ENCODE measurements around the gene VRK1.

DNA sequence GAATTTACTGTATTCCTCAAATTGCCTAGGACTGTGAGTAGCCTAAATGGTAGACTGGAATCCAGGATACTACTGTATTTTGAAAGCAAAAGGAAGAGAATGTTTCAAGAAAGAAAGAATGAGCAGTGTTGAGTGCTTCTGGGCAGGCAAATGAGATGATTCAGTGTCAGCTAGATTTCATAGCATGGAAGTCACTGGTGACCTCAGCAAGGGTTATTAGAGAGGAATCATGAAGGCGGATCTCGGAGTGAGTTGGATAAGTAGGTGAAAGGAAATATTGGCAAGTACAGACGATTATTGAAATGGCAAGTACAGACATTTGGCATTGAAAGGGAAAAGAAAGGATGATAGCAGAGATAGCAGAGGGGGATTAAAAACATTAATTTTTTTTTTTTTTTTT lies 27.1 kb downstream of the VRK1 start:
- TF ChIP-seq, protein P1, sequence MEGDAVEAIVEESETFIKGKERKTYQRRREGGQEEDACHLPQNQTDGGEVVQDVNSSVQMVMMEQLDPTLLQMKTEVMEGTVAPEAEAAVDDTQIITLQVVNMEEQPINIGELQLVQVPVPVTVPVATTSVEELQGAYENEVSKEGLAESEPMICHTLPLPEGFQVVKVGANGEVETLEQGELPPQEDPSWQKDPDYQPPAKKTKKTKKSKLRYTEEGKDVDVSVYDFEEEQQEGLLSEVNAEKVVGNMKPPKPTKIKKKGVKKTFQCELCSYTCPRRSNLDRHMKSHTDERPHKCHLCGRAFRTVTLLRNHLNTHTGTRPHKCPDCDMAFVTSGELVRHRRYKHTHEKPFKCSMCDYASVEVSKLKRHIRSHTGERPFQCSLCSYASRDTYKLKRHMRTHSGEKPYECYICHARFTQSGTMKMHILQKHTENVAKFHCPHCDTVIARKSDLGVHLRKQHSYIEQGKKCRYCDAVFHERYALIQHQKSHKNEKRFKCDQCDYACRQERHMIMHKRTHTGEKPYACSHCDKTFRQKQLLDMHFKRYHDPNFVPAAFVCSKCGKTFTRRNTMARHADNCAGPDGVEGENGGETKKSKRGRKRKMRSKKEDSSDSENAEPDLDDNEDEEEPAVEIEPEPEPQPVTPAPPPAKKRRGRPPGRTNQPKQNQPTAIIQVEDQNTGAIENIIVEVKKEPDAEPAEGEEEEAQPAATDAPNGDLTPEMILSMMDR (conservative IDR thresholded peaks at IDR 0.05; ENCODE audit: low read depth, low read length) = no peak
- no peak for TF ChIP-seq EZH2 (IDR thresholded peaks at IDR 0.05; ENCODE audit: borderline replicate concordance, low read depth, low read length, poor library complexity, severe bottlenecking)

All from A673 (cell line).